ENCODE data around the gene GALE.
"Not testable (repeated sequence)": the region's sequence is repeated elsewhere in the genome, so short reads cannot be mapped to it uniquely, and the experiment has no call there.

The GALE gene

DNA sequence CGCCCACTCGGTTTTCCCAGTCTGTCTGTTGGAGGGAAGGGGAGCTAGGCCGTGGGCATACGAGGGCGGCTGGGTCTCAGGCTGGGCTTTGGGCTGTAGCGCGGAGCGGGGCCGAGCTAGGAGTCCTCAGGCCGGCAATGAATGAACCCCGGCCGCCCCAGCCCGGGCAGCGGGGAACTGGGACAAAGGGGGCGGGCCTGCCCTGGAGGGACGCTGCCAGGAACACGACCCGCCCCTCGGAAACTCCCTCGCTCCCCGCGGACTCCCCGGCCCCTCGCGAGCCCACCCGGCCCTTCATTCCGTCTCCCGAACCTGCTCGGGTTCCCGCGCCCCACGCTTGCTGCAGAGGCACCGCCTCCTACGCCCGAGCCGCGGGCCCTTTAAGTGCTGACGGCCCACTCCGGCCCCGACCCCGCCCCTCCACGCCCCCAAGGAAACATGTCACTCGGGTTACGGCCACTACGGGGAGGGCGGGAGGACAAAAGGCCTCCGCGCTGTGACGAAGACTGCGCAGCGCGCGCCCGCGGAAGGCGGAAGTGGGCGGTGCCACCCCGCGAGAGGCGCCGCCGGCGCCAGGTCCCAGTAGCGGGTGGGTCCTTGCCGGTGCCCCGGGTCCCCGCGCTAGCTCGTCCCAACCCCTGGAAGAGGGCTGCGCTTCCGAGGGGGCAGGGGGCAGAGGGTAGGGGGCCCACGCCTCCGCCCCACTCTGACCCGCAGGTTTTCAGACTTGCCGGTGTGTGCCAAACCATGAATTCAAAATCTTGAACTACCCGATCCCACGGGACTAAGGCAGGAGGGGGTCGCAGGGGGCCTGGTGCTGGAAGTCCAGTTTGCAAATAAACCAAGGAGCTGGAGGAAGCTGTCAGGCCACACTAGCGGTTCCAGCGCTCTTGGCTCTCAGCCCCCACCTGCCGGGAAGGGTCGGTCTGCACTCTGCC, at the start of gene GALE:
Gene GALE (minus strand): TSS at position 355 of the 938 bp plus-strand sequence. CDS start 1,747 bp downstream, outside the sequence.
- DNase-seq (ENCODE audit: low spot score) = peak; percentile 91

DNA sequence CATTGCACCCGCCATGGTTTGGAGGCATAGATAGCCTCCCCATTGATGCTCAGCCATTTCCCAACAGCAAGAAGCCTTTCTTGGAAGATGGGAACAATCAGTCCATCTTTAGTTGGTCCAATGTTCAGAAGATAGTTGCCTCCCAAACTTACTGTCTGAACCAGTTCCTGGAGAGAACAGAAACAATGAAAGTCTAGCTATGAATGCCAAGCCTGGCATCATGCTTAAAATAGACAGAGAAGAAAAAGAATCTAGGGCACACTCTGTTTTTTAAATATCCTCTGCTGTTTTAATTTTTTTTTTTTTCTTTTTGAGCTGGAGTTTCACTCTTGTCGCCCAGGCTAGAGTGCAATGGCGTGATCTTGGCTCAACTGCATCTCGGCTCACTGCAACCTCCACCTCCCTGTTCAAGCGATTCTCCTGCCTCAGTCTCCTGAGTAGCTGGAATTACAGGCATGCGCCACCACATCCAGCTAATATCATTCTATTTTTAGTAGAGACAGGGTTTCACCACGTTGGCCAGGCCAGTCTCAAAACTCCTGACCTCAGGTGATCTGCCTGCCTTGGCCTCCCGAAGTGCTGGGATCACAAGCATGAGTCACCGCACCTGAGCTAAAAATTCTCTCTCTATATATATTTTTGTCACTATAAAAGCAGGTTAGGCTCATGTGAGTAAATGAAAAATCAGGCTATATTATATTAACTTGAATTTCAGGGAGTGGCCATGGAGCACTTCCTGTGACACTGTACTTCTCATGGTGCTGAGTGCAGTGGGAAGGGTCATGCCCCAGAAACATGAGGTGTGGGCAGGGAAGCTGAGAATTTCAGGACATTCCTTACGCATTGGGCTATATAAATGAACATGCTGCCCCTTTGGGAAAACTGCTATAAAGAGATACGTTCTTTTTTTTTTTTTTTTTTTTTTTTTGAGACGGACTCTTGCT, 48.4 kb upstream of the GALE start:
- no peak for DNase-seq (ENCODE audit: low spot score)

DNA sequence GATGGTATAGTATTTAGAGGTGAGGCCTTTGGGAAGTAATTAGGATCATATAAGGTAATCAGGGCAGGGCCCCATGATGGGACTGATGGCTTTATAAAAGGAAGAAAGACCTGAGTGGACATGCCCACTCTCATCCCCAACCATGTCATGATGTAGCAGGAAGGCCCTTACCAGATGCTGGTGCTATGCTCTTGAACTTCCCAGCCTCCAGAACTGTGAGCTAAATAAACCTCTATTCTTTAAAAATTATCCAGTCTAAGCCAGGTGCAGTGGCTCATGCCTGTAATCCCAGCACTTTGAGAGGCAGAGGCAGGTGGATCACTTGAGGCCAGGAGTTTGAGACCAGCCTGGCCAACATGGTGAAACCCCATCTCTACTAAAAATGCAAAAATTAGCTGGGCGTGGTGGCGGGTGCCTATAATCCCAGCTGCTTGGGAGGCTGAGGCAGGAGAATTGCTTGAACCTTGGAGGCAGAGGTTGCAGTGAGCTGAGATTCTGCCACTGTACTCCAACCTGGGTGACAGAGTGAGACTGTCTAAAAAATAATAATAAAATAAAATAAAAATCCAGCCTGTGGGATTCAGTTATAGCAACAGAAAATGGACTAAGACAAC, 47.0 kb upstream of the GALE start:
- not testable (repeated sequence) for DNase-seq (ENCODE audit: low spot score)

DNA sequence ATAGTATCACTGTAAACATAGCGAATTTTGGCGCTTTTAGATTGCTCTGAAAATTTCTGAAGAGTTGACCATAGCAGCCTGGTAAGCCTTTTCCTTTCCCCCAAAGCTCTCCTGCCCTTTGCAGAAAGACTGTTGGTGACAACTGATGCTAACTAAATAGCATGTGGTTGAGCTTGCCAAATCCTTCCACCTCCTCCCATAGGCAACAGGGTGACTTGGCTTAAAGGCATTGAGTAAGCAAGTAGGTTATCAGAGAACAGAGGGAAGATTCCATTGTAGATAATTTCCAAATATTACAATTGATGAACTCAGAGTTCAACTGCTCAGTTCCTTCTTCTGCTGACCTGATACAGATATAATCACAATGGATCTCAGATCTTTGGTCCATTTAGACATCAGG, 44.6 kb upstream of the GALE start:
- no peak for DNase-seq (ENCODE audit: low spot score)

DNA sequence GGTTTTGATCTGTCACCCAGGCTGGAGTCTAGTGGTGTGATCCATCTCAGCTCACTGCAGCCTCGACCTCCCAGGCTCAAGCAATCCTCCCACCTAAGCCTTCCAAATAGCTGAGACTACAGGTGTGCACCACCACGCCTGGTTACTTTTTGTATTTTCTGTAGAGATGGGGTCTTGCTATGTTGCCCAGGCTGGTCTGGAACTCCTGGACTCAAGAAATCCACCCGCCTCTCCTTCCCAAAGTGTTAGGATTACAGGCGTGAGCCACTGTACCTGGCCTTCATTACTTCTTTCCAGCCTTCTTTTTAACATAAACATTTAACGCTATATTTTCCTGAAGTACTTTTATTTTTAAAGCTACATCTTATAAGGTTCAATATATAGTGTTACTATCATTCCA, 43.1 kb upstream of the GALE start:
- DNase-seq (ENCODE audit: low spot score) = no peak

DNA sequence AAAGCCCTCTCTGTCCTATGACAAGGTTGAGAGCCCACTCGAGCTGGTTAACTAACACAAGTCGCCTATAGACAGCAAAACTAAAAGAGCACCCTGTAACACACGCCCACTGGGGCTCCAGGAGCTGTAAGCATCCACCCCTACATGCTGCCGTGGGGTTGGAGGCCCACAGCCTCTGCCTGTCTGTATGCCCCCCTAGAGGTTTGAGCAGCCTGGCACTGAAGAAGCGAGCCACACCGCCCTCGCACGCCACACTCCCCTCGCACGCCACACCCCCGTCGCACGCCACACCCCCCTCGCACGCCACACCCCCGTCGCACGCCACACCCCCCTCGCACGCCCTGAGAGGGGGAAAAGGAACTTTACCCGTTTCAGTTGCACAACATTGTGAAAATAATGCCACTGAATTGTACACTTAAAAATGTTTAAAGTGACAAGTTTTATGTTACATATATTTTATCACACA, 37.9 kb upstream of the GALE start:
- DNase-seq (ENCODE audit: low spot score) = peak; percentile 72

DNA sequence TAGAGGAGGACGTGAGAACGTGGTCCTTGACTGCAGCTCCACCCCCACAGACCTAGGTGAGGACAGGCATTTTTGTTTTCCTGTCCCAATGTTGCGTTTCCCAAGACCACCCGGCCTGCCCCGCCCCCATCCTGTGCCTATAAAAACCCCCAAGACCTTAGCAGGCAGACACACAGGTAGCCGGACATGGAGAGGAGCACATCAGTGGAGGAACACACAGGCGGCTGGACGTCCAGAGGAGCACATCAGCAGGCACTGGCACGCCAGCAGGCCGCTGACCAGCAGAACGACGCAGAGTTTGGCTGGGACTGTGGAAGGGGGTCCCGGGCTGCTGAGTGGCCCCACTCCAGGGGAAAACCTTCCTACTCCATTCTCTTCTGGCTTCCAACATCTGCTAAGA, 37.4 kb upstream of the GALE start:
- DNase-seq (ENCODE audit: low spot score) = no peak

DNA sequence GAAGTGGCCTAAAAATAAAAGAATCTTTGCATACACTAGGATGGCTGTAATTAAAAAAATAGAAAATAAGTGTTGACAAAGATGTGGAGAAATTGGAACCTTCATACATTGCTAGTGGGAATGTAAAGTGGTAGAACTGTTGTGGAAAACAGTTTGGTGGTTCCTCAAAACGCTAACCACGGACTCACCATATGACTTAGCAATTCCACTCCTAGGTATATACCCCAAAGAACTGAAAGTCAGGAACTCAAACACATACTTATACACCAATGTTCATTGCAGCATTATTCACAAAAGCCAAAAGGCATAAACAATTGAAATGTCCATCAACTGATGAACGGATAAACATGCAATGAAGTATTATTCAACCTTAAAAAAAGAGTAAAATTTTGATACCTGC, 35.5 kb upstream of the GALE start:
- DNase-seq (ENCODE audit: low spot score) = no peak

DNA sequence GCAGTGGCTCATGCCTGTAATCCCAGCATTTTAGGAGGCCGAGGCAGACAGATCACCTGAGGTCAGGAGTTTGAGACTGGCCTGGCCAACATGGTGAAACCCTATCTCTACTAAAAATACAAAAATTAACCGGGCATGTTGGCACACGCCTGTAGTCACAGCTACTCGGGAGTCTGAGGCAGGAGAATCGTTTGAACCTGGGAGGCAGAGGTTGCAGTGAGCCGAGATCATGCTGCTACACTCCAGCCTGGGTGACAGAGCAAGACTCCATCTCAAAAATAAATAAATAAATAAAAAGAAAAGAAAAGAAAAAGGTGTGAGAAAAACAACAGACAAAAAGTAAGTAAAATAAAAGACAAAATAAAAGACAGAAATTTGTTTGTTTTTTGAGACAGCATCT, 33.6 kb upstream of the GALE start:
- not testable (repeated sequence) for DNase-seq (ENCODE audit: low spot score)

DNA sequence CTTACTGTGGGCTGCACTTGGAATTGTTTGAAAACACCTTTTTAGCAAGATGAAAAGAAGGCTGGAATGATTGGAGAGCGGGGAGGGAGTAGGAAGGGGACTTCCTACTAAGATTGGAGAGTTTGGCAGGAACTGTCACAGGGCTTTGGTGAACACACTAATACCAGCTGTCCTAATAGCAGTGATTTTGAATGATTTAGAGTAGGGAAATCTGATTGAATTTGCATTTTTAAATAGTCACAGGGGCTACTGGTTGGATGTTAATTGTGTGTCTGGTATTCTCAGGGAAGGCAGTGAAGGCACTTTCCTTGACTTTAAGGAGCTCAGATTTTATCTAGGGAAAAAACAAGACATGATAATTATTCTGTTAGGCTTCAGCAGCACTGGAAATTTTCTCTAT, 27.2 kb upstream of the GALE start:
- DNase-seq (ENCODE audit: low spot score) = no peak

DNA sequence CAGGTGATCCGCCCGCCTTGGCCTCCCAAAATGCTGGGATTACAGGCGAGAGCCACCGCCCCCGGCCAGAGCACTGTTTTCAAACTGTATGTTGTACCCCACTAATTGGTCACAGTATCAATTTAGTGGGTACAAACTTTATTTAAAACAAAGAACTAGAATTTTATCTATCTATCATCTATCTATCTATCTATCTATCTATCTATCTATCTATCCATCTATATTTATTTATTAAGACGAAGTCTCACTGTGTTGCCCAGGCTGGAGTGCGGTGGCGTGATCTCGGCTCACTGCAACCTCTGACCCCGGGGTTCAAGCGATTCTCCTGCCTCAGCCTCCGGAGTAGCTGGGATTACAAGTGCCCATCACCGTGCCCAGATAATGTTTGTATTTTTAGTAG, 26.0 kb upstream of the GALE start:
- DNase-seq (ENCODE audit: low spot score) = not testable (repeated sequence)

DNA sequence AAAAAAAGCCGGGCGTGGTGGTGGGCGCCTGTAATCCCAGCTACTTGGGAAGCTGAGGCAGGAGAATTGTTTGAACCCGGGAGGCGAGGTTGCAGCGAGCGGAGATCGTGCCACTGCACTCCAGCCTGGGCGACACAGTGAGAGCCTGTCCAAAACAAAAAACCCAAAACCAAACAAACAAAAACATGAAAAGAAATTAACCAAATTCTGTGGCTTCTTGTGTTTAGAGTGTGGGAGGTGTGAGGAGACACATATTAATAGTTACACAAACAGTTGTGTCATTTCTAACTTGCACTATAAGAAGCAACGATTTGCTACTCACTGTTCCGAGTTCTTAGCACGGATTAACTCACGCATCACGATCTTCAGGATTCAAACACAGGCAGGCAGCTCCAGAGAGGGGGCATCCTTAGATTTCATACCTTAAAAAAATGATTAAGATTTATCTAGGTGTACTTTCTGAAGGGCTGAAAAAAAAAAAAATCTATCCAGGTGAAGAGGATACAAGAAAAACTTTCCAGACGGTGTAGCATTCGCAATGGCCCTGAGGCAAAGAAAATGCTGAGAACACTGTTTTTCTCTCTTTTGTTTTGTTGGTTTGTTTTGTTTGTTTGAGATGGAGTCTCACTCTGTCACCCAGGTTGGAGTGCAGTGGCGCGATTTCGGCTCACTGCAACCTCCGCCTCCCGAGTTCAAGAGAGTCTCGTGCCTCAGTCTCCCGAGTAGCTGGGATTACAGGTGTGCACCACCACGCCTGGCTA, 25.4 kb upstream of the GALE start:
- no peak for DNase-seq (ENCODE audit: low spot score)

DNA sequence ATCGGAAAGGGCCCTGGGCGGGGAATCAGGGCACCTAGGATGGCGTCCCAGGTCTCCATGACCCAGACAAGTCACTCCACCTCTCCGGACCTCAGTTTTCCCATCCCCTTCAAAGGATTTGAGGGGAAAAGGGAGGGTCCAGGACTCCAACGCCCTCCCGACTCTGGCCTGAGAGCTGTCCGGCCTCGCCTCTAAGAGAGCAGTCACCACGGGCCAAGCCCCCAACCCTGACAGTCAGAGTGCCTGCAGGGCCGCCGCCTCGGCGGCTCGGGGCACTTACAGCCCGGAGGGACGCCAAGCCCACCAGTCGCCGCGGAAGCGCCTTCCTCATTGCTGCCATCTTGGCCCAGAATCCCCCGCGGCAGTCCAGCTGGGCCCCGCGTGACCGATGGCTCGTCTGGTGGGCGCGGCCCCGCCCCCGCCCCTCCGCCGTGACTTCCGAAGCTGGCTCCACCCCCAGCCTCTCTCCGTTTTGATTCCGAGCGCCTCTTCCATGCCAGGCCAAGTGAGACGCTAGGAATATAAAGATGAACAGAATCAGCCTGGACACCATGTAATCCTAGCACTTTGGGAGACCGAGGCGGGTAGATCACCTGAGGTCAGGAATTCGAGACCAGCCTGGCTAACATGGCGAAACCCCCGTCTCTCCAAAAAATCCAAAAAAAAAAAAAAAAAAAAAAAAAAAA, 24.7 kb upstream of the GALE start, which contains the start of gene HMGCL:
Gene HMGCL (minus strand): TSS at position 354 of the 686 bp plus-strand sequence. CDS start 14 bp downstream, at position 340.
- DNase-seq (ENCODE audit: low spot score) = peak; percentile 94

DNA sequence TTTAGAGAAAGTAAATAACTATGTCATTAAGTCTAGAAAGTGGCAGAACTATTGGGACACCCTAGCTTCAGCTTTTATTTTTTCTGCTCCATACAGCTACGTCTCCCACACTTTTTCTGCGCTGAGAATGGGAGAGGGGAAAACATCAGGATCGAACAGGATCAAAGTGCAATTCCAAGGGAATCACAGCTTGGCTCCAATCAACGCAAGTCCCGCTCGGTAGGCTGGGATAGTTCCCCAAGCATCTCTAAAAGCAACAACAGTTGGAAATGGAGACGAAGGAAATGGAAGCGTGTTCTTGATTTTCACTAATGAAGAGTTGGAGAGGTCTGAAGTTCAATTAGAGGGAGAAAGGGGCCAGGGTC, 24.1 kb upstream of the GALE start:
- no peak for DNase-seq (ENCODE audit: low spot score)

DNA sequence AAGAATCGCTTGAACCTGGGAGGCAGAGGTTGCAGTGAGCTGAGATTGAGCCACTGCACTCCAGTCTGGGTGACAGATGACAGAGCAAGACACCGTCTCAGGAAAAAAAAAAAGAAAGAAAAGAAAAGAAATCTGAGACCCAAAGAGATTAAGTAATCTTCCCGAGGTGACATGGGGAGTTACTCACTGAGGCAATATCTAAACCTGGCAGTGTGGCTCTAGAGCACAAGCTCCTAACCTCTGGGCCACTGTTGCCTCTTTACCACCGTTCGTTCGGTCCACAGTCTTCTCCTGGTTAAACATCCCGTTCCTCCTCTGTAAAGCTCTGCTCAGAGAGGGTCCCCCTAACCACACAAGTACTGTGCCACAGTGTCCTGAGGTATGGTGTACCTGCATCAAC, 23.2 kb upstream of the GALE start:
- no peak for DNase-seq (ENCODE audit: low spot score)

DNA sequence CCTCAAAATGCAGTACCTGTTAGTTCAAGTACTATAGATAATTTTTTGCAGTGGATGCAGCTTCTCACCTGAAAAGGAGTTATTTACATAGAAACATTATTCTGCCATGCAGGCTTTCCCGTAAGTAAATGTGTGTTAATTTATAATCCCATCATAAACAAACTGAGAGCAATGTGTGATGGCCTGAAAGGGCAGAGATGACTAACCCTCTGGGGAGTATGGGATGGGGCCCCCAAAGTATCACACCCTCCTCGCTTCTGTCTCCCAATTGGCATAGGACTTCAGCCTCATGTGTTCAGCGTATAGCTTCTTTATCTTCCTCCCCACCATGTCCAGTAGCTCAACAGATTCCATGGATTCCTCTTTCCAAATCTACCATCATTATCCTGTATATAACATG, 17.1 kb upstream of the GALE start:
- DNase-seq (ENCODE audit: low spot score) = no peak

DNA sequence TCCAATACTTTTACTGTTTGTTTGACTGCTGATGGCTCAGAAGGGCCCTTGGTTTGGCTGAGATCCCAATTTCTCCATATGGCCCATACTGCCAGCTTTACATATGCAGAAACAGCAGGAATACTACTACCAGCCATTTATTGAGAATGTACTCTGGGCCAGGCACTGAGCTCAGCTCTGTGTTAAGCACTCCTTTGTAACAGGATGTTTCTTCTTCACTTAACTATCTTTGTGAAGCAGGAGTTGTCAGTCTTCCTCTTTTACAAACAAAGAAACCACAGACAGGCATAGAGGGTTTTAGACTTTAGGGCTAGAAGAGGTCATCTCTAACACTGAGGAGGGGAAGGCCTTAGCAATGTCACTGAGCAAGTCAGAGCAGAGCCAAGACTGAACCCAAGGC, 16.4 kb upstream of the GALE start:
- no peak for DNase-seq (ENCODE audit: low spot score)

DNA sequence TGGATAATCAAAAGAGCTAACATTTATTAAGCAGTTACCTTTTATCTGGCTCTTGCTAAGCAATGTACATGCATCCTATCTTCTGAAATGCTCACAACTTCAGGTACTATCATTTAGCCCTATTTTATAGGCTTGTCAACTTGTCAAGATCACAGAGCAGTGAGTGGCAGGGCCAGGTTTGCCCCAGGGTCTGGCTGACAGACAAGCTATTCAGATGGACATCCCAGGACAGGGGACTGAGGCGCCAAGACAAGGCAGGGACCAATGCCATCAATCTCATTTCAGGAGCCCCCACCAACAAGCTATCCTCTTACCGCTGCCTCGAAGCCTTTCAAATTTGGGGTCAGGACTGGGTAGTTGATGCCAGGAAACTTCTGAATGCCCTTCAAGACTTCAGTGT, 15.8 kb upstream of the GALE start:
- no peak for DNase-seq (ENCODE audit: low spot score)

DNA sequence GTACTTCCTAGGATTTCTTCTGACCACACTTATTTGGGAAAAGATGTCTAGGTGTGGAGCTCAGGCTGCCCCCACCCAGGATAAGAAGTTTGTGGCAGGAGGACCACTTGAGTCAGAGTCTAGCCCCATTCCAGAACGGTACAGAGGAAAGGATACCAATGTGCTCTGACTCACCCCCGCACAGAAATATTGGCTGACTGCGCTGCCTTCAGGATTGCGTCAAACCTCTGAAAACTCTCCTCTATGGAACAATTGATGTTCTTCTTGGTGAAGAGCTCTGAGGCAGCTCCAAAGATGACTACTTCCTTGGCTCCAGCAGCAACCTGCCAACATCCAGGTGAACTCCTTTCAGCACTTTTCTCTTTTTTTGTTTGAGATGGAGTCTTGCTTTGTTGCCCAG, 13.5 kb upstream of the GALE start:
- DNase-seq (ENCODE audit: low spot score) = no peak

DNA sequence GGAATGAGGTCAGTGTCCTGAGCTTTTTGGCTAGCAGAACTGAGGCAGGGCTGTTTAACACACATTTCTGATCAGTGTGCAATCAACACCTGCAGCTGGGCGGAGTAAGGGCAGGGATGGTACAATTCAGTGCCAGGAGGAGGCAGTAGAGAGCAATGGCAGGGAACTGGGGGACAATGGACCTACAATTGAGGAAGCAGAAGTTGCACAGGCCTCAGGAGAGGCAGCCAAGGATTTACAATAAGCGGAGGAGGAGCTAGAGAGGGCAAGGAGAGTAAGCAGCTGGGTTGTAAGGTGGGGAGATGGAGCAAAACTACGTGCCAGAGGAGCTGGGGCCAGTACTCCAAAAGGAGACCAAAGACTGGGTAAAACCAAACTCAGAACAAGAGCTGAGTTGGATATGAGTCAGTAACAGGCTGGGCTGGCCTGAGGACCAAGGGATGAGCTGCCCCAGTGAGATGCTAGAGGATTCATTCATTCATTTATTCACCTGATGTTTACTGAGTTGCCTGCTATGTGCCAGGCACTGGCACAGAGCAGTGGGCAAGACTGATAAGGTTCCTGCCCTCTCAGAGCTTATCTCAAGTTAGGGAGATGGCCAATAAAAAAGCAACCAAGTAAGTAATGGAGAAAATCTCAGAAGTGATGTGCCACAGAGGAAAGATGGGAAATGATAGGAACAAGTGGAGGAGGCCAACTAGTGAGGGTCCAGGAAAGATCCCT, 10.4 kb upstream of the GALE start:
- DNase-seq (ENCODE audit: low spot score) = peak; percentile 66

All from ecto neural progenitor cell (in vitro differentiated cells).